ENCODE results near the gene ATP5PD. TPM values are rescaled to one million over a fixed set of nuclear protein-coding genes. Genes with fewer than 3 reads are reported as not detected.

ATP5PD gene
- total and polyA plus RNA-seq, 2 of the 13 experiments (the other 11 are each of a cell fraction or from before 2014, with no cell fraction given): 158 to 428 TPM

- TF ChIP-seq, protein P1, sequence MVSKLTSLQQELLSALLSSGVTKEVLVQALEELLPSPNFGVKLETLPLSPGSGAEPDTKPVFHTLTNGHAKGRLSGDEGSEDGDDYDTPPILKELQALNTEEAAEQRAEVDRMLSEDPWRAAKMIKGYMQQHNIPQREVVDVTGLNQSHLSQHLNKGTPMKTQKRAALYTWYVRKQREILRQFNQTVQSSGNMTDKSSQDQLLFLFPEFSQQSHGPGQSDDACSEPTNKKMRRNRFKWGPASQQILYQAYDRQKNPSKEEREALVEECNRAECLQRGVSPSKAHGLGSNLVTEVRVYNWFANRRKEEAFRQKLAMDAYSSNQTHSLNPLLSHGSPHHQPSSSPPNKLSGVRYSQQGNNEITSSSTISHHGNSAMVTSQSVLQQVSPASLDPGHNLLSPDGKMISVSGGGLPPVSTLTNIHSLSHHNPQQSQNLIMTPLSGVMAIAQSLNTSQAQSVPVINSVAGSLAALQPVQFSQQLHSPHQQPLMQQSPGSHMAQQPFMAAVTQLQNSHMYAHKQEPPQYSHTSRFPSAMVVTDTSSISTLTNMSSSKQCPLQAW (CRISPR knock-in tag; IDR thresholded peaks at IDR 0.05): peak; percentile 81
- TF ChIP-seq GATA4 (IDR thresholded peaks at IDR 0.05; ENCODE audit: borderline replicate concordance, low read depth) (peak; percentile 72; the same call in 1 of the 2 replicates), NR2F1 (CRISPR knock-in tag; IDR thresholded peaks at IDR 0.05) (peak; percentile 37 to 61; a peak in 3 of 4 replicates), ELF1 (CRISPR knock-in tag; IDR thresholded peaks at IDR 0.05) (peak; percentile 92), HMG20B (CRISPR knock-in tag; conservative IDR thresholded peaks at IDR 0.05) (no peak), ZNF441 (CRISPR knock-in tag; IDR thresholded peaks at IDR 0.05; ENCODE audit: borderline replicate concordance) (peak; percentile 88; the same call in 1 of the 2 replicates), SP2 (CRISPR knock-in tag; IDR thresholded peaks at IDR 0.05) (peak; percentile 98), RAD51 (IDR thresholded peaks at IDR 0.05; ENCODE audit: borderline replicate concordance) (no peak), ZBTB34 (CRISPR knock-in tag; IDR thresholded peaks at IDR 0.05) (no peak)
These were observed at the start of gene ATP5PD, which contains the start of gene KCTD2 (continued) for GRCh38 chr17:75046407-75047289.
